DMS114 treated with DMSO at 0.1 percent for 48 hours (cell line): ENCODE data around the gene WARS2.

Experiments used
- DNase-seq: peaks from one replicate; lab custom pipeline; 2025; ENCODE audit not compliant: unreplicated experiment; lab: John Stamatoyannopoulos, UW

The WARS2 gene

GRCh38 chr1:119038363-119038762, 102.1 kb downstream of the WARS2 start:
- no peak for DNase-seq

- DNase-seq, result no peak
Observed at GRCh38 chr1:119034359-119034758, 106.1 kb downstream of the WARS2 start.

- no peak for DNase-seq
Observed at GRCh38 chr1:119032986-119033385, 107.5 kb downstream of the WARS2 start.

- DNase-seq, result no peak
Observed at GRCh38 chr1:119027759-119028158, 112.7 kb downstream of the WARS2 start.

GRCh38 chr1:119026956-119027355, 113.5 kb downstream of the WARS2 start:
- DNase-seq, result no peak

- DNase-seq, result no peak
Observed at GRCh38 chr1:119015547-119015946, 124.9 kb downstream of the WARS2 start.

GRCh38 chr1:119012383-119012782, 128.1 kb downstream of the WARS2 start:
- DNase-seq, result no peak

GRCh38 chr1:119011706-119012105, 128.7 kb downstream of the WARS2 start:
- DNase-seq, result no peak

- no peak for DNase-seq
Observed at GRCh38 chr1:119011116-119011515, 129.3 kb downstream of the WARS2 start.

- no peak for DNase-seq
Observed at GRCh38 chr1:119010201-119010600, 130.3 kb downstream of the WARS2 start.

- no peak for DNase-seq
Observed at GRCh38 chr1:119009312-119009655, 131.2 kb downstream of the WARS2 start.

GRCh38 chr1:119008483-119009311, 131.8 kb downstream of the WARS2 start:
- peak; percentile 46 for DNase-seq

- no peak for DNase-seq
Observed at GRCh38 chr1:119007670-119008482, 132.6 kb downstream of the WARS2 start.

- no peak for DNase-seq
Observed at GRCh38 chr1:119007339-119007669, 133.1 kb downstream of the WARS2 start.

GRCh38 chr1:119006406-119007279, 133.8 kb downstream of the WARS2 start:
- DNase-seq, result no peak

- DNase-seq, result no peak
Observed at GRCh38 chr1:119005724-119006405, 134.6 kb downstream of the WARS2 start.

- no peak for DNase-seq
Observed at GRCh38 chr1:119004781-119005180, 135.7 kb downstream of the WARS2 start.

GRCh38 chr1:119004129-119004527, 136.3 kb downstream of the WARS2 start:
- no peak for DNase-seq

GRCh38 chr1:119003413-119004128, 136.9 kb downstream of the WARS2 start:
- DNase-seq, result no peak

- DNase-seq, result no peak
Observed at GRCh38 chr1:119002028-119002686, 138.3 kb downstream of the WARS2 start.
